Cardiac fibroblast (primary cell): Measurements from ENCODE around the gene LSM4.
A peak's percentile ranks its signal among the peaks of the same experiment; 100 is the strongest.
"Not testable (repeated sequence)": the region's sequence is repeated elsewhere in the genome, so short reads cannot be mapped to it uniquely, and the experiment has no call there.

Source experiments
- DNase-seq, 2 donors: peaks; one replicate each; pipeline versions ENCODE4 v3.0.0 to v3.0.0-alpha.2; 2010; ENCODE audit warnings: low read depth in 2 of 2
- H3K4me3 ChIP-seq, 2 donors: replicated peaks in 1 of 2; 1 replicate in 1 of 2; 2 replicates in 1 of 2; pipeline ENCODE4 v1.5.1; 2011; ENCODE audit warnings: low read depth in 2 of 2, low read length in 2 of 2, mild to moderate bottlenecking in 2 of 2, moderate library complexity in 1 of 2
- TF ChIP-seq, protein P1 (sequence below): IDR thresholded peaks from one replicate; pipeline ENCODE4 v1.5.1; 2011; ENCODE audit warnings: low read depth, mild to moderate bottlenecking, low read length, inconsistent platforms

LSM4 gene

DNA sequence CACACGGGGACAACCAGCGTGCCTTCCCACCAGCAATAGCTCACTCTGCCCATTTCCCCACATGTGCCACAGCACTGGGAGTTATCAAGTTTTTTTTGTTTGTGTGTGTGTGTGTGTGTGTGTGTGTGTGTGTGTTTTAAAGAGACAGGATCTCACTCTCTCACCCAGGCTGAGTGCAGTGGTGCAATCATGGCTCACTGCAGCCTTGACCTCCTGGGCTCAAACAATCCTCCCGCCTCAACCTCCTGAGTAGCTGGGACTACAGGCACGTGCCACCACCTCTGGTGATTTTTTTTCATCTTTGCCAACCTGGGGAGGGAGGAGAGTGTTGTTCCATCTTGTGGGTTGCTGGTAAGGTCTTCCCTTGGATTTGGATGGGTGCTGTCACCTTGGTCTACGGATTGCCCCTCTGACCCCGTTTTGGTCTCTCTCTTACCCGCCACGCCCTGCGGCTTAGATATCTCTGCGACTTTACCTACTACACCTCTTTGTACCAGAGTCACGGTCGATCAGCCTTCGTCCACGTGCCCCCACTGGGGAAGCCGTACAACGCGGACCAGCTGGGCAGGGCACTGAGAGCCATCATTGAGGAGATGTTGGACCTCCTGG is 40.2 kb upstream of the LSM4 start:
- no peak overlapping the region for H3K4me3 ChIP-seq
- DNase-seq, result peak in 1 of 2 donors; percentile 36
- TF ChIP-seq, protein P1, sequence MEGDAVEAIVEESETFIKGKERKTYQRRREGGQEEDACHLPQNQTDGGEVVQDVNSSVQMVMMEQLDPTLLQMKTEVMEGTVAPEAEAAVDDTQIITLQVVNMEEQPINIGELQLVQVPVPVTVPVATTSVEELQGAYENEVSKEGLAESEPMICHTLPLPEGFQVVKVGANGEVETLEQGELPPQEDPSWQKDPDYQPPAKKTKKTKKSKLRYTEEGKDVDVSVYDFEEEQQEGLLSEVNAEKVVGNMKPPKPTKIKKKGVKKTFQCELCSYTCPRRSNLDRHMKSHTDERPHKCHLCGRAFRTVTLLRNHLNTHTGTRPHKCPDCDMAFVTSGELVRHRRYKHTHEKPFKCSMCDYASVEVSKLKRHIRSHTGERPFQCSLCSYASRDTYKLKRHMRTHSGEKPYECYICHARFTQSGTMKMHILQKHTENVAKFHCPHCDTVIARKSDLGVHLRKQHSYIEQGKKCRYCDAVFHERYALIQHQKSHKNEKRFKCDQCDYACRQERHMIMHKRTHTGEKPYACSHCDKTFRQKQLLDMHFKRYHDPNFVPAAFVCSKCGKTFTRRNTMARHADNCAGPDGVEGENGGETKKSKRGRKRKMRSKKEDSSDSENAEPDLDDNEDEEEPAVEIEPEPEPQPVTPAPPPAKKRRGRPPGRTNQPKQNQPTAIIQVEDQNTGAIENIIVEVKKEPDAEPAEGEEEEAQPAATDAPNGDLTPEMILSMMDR, result no peak

DNA sequence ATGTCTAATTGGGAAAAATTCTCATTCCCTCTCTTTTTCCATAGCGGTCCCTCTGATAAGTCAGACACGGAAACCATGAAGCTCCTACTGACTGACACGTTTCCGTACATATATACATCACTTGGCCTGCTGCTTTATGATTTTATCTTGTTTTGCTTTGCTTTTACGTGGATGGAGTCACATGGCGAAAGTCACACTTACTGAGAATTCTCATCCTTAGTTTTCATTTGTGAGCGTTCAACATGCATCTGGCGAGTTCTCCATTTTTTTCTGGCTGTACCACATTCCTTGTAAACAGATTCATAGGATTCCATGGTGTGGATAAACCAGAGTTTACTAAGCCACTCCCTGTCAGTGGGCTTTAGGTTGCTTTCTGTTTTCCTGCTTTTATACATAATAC is 38.8 kb upstream of the LSM4 start:
- no peak for DNase-seq
- TF ChIP-seq, protein P1, result no peak
- H3K4me3 ChIP-seq, result no peak overlapping the region

DNA sequence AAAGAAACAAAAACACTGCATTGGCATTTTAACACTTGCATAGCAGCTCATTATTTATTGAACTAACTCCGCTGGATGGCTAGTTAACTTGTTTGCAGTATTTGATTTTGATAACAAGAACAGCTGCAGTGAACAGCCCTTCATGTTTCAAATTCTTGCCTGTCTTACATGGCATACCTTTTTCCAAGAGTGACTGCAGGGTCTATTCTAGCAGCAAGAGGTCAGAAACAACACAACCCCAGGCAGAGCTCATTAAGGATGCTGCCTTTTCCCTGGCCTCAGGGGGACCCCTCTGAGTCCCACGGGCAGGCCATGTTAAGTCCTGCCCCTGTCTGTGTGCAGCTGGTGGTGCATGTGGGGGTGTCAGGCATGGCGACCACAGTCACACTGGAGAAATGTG is 34.2 kb upstream of the LSM4 start:
- TF ChIP-seq, protein P1, result no peak
- no peak for DNase-seq
- no peak overlapping the region for H3K4me3 ChIP-seq

DNA sequence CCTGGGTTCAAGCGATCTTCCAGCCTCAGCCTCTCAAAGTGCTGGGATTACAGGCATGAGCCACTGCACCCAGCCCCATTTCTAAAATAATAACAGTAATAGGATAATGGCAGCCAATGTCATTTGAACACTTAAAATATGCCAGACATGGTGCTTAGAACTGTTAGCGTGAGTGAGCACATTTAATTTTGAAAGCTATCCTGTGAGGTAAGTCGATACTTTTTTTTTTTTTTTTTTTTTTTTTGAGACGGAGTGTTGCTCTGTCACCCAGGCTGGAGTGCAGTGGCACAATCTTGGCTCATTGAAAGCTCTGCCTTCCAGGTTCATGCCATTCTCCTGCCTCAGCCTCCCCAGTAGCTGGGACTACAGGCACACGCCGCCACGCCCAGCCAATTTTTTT is 31.9 kb upstream of the LSM4 start:
- not testable (repeated sequence) for DNase-seq, H3K4me3 ChIP-seq

DNA sequence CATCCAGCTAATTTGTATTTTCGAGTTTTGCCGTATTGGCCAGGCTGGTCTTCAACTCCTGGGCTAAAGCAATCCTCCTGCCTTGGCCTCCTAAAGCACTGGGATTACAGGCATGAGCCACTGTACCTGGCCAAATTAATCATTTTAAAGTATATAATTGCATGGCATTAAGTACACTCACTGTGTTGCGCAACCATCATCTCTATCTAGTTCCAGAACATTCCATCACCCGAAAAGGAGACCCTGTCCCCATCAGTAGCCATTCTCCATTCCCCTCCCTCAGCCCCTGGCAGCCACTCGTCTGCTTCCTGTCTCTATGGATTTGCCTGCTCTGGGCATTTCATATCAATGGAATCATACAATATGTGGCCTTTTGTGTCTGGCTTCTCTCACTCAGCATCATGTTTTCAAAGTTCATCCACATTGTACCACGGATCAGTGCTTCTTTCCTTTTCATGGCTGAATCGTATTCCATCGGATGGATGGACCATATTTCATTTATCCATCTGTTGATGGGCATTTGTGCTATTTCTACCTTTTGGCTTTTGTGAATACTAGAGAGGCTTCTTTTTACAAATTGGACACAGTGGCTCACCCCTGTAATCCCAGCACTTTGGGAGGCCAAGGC is 30.6 kb upstream of the LSM4 start:
- TF ChIP-seq, protein P1, result no peak
- DNase-seq, result no peak
- no peak overlapping the region for H3K4me3 ChIP-seq

DNA sequence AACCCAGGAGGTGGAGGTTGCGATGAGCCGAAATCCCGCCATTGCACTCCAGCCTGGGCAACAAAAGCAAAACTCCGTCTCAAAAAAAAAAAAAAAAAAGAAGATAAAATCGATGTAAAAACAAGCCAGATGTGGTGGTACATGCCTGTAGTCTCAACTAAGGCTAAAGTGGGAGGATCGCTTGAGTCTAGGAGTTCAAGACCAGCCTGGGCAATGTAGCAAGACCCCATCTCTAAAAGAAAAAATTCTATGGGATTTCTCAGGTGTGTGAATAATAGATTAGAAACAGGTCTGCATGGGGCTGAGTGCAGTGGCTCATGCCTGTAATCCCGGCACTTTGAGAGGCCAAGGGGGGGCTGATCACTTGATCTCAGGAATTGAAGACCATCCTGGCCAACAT is 28.7 kb upstream of the LSM4 start:
- H3K4me3 ChIP-seq, result no peak overlapping the region
- no peak for DNase-seq
- TF ChIP-seq, protein P1, result no peak

DNA sequence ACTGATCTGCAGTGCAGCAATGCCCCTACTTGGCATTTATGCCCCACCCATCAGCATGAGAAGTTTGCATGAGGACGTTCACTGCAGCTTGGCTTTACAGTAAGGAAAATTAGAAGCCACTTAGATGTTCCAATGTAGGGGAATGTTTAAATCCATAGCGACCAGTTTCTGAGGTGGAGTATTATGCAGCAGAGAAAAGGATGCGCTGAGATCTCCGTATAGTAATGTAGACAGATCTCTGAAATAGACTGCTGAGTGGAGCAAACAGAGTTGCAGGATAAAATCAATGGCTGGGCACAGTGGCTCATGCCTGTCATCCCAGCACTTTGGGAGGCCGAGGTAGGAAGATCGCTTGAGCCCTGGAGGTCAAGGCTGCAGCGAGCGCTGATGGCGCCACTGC is 27.6 kb upstream of the LSM4 start:
- no peak for DNase-seq
- H3K4me3 ChIP-seq, result no peak overlapping the region
- TF ChIP-seq, protein P1, result no peak
